ENCODE measurements around the gene LEKR1.

DNA sequence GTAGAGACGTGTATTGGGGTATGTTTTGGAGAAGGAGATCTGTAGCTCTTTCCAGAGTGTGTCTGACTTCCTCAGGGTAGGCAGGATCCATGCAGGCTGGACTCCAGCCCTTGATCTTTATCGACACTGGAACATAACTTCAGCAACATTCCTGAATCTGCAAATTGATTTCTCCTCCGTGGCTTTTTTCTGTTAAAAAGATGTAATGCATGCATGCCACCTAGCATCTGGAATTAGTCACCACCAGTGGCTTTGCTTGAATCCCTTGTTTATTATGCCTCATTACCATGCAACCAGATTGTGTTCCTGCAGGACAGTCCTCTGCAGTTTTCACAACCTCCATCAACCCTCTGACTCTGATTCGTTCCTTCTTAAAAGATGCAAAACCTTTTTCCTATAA lies 247.7 kb downstream of the LEKR1 start:
- TF ChIP-seq, protein P1, sequence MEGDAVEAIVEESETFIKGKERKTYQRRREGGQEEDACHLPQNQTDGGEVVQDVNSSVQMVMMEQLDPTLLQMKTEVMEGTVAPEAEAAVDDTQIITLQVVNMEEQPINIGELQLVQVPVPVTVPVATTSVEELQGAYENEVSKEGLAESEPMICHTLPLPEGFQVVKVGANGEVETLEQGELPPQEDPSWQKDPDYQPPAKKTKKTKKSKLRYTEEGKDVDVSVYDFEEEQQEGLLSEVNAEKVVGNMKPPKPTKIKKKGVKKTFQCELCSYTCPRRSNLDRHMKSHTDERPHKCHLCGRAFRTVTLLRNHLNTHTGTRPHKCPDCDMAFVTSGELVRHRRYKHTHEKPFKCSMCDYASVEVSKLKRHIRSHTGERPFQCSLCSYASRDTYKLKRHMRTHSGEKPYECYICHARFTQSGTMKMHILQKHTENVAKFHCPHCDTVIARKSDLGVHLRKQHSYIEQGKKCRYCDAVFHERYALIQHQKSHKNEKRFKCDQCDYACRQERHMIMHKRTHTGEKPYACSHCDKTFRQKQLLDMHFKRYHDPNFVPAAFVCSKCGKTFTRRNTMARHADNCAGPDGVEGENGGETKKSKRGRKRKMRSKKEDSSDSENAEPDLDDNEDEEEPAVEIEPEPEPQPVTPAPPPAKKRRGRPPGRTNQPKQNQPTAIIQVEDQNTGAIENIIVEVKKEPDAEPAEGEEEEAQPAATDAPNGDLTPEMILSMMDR (IDR thresholded peaks at IDR 0.05; ENCODE audit: low read length) = no peak; the same call in 1 of the 2 replicates
- TF ChIP-seq EZH2 (optimal IDR thresholded peaks at IDR 0.05; ENCODE audit: low read depth, low read length) = no peak
